ENCODE results near the gene P2RX6. TPM values are rescaled to one million over a fixed set of nuclear protein-coding genes. Genes with fewer than 3 reads are reported as not detected.

Gene P2RX6
- total RNA-seq, 1 donor from 2014 or later: 4.5 TPM

DNA sequence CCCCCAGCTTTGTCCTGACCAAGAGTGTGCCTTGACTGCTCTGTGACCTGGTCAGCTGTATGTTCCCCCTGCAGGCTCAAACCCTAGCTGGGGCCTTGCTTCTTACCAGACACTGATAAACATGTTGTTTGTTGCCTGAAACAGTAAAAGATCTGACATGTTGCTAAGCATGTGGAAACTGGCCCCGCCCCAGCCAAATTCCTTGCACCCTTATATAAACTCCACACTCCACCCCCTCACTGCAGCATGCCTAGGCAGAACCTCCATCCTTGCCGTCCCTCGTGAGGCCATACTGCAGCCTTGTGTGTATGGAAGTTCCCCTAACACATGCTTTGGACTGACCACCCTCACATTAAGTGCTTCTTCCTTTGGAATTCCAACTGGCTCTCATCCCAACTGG is 58.1 kb downstream of the P2RX6 start:
- TF ChIP-seq, protein P1, sequence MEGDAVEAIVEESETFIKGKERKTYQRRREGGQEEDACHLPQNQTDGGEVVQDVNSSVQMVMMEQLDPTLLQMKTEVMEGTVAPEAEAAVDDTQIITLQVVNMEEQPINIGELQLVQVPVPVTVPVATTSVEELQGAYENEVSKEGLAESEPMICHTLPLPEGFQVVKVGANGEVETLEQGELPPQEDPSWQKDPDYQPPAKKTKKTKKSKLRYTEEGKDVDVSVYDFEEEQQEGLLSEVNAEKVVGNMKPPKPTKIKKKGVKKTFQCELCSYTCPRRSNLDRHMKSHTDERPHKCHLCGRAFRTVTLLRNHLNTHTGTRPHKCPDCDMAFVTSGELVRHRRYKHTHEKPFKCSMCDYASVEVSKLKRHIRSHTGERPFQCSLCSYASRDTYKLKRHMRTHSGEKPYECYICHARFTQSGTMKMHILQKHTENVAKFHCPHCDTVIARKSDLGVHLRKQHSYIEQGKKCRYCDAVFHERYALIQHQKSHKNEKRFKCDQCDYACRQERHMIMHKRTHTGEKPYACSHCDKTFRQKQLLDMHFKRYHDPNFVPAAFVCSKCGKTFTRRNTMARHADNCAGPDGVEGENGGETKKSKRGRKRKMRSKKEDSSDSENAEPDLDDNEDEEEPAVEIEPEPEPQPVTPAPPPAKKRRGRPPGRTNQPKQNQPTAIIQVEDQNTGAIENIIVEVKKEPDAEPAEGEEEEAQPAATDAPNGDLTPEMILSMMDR (conservative IDR thresholded peaks at IDR 0.05): no peak

DNA sequence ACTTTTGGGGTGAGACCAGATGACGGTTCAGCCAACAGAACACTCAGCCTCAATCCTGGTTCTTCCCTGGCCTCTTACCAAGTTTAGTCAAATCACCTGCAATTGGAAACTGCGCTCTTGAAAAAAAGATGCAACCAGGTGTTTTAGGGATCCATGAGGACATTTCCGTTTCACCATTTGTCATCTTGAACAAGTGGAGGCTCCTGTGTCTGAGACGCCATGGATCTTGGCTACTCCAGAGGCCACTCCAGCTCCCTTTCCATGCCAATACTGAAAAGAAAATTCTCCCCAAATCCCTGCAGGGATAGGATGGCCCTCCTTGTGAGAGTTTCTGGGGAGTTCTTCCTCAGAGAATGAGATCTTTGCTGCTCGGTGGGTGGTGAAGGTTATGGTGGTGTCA is 58.5 kb downstream of the P2RX6 start:
- Mint-ChIP-seq H3K36me3 (ENCODE audit: low read depth) (no peaks in the 10 kb centered on the region), H3K4me3 (no peak overlapping the region), H3K9me3 (peaks cover 2% of the 10 kb centered on the region), H3K4me1 (no peaks in the 10 kb centered on the region), H3K27ac (ENCODE audit: unreplicated experiment) (no peak overlapping the region), H3K27me3 (ENCODE audit: low read depth) (no peaks in the 10 kb centered on the region)
- no peak for DNase-seq (ENCODE audit: low read depth, low spot score)
- TF ChIP-seq, protein P1 (conservative IDR thresholded peaks at IDR 0.05): no peak

More for the DNA sequence above, 58.1 kb downstream of the P2RX6 start:
- H3K36me3 Mint-ChIP-seq (ENCODE audit: low read depth): no peaks in the 10 kb centered on the region
- H3K27me3 Mint-ChIP-seq (ENCODE audit: low read depth): no peaks in the 10 kb centered on the region
- H3K27ac Mint-ChIP-seq (ENCODE audit: unreplicated experiment): no peak overlapping the region
- H3K4me1 Mint-ChIP-seq: no peaks in the 10 kb centered on the region
- no peak overlapping the region for H3K4me3 Mint-ChIP-seq
- H3K9me3 Mint-ChIP-seq: peaks cover 2% of the 10 kb centered on the region
- DNase-seq (ENCODE audit: low read depth, low spot score): no peak

DNA sequence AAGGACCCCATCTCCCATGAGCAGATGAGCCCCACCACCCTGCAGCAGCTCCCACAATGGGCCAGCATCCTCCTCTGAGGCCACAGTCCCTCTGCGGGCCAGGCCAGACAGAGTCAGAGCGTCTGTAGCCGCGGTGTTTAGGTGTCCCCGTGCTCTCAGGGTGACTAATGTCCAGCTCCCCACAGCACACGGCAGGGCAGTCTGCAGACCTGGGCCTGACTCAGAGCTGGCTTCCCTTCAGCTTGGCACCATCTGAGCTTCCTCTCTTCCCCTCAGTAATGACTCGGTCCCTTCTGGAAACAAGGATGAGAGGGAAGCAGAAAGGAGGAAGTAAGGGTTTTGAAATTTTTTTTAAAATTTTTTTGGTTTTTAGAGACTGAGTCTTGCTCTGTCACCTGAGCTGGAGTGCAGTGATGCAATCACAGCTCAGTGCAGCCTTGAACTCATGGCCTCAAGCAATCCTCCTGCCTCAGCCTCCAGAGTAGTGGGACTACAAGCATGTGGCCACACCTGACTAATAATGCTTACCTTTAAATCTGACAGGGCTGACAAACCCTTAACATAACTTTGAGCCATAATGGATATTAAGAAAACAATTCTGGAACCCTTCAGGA is 59.2 kb downstream of the P2RX6 start:
- peaks cover 2% of the 10 kb centered on the region for H3K9me3 Mint-ChIP-seq
- no peak for DNase-seq (ENCODE audit: low read depth, low spot score)
- no peak overlapping the region for H3K27ac Mint-ChIP-seq (ENCODE audit: unreplicated experiment)
- no peak overlapping the region for H3K4me3 Mint-ChIP-seq
- TF ChIP-seq, protein P1 (conservative IDR thresholded peaks at IDR 0.05): no peak
- H3K4me1 Mint-ChIP-seq: no peaks in the 10 kb centered on the region
- no peaks in the 10 kb centered on the region for H3K36me3 Mint-ChIP-seq (ENCODE audit: low read depth)
- H3K27me3 Mint-ChIP-seq (ENCODE audit: low read depth): no peaks in the 10 kb centered on the region

DNA sequence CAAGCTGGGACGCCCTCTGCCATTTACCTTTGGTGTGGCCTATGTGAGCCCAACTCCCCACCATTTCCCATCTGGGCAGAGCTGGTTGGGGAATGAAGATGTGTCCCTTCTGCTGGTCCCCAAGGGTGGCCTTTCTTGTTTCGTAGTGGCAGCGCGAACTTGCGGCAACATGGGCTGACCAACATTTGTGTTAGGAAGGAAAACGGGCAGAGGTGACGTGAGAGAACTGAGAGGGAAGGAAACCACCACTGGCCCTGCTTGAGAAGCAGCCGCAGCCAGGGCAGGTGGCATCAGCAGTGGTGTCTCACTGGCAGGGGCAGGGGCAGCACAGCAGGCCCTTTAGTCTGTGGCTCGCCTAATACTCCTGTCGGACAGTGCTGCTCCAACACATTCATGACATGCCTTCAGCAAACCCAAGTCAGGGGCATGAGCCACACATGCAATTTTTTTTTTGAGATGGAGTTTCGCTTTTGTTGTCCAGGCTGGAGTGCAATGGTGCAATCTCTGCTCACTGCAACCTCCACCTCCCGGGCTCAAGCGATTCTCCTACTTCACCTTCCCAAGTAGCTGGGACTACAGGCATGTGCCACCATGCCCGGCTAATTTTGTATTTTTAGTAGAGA is 60.7 kb downstream of the P2RX6 start:
- H3K36me3 Mint-ChIP-seq (ENCODE audit: low read depth): no peaks in the 10 kb centered on the region
- H3K4me1 Mint-ChIP-seq: no peaks in the 10 kb centered on the region
- no peak for DNase-seq (ENCODE audit: low read depth, low spot score)
- TF ChIP-seq, protein P1 (conservative IDR thresholded peaks at IDR 0.05): no peak
- no peak overlapping the region for H3K4me3 Mint-ChIP-seq
- H3K27me3 Mint-ChIP-seq (ENCODE audit: low read depth): no peaks in the 10 kb centered on the region
- H3K9me3 Mint-ChIP-seq: peaks cover 2% of the 10 kb centered on the region
- H3K27ac Mint-ChIP-seq (ENCODE audit: unreplicated experiment): no peak overlapping the region

DNA sequence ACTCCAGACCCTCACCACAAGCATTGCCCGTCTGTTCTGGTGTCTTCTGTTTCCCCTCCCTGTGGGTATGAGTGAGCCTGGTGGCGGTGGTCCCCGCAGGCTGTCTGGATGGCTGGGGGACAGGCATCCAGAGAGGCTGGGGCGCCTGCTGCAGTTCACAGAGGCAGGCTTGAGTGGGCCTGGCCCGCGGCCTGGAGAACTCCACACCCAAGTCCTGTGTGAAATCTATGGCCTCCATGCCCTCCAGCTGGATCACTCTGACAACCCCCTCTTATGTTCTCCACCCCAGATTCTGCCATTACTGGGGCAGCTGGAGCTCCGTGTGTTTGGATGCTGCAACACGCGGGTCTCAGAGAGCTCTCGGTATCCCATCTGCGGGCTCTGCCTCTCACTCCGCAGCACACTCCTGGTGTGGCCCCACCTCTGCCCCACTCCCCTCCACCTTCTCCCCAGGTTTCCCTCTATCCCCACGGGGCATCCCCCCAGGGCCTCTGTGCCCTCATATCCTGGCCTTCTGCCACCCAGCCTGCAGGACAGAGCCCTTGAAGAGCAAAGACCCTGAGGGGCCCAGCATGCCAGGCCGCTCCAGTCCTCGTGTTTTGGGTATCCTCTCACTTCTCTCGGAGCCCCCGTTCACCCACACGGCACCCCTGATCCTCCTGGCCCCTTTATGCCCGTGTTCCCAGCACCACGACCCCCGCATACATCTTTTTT is 62.1 kb downstream of the P2RX6 start:
- DNase-seq (ENCODE audit: low read depth, low spot score): no peak
- Mint-ChIP-seq H3K4me1 (no peaks in the 10 kb centered on the region), H3K9me3 (peaks cover 2% of the 10 kb centered on the region), H3K27ac (ENCODE audit: unreplicated experiment) (no peak overlapping the region), H3K36me3 (ENCODE audit: low read depth) (no peaks in the 10 kb centered on the region), H3K4me3 (no peak overlapping the region), H3K27me3 (ENCODE audit: low read depth) (no peaks in the 10 kb centered on the region)
- TF ChIP-seq, protein P1 (conservative IDR thresholded peaks at IDR 0.05): no peak

Small RNAs within 50 kb of the gene (microRNA-seq; reads per million reads assigned to microRNA genes)
- not detected for gene MIR649

Other genes with a start within 250 kb of the P2RX6 start
- not detected in 2 replicates for gene SERPIND1, start 241.1 kb upstream of the P2RX6 start, total RNA-seq
- gene PI4KA, start 156.4 kb upstream of the P2RX6 start, total RNA-seq: 82.0 and 85.8 TPM in 2 replicates
- 20.0 and 20.2 TPM in 2 replicates for gene SNAP29, start 156.2 kb upstream of the P2RX6 start, total RNA-seq
- 102 and 107 TPM in 2 replicates for gene CRKL, start 97.8 kb upstream of the P2RX6 start, total RNA-seq
- gene AIFM3, start 47.9 kb upstream of the P2RX6 start, total RNA-seq: 0.79 and 0.84 TPM in 2 replicates
- 88.7 and 94.5 TPM in 2 replicates for gene LZTR1, start 32.9 kb upstream of the P2RX6 start, total RNA-seq
- 35.4 and 37.0 TPM in 2 replicates for gene THAP7, start 13.0 kb upstream of the P2RX6 start, total RNA-seq
- gene SLC7A4, start 17.4 kb downstream of the P2RX6 start, total RNA-seq: 0.26 and 0.43 TPM in 2 replicates
- gene LRRC74B, start 30.8 kb downstream of the P2RX6 start, total RNA-seq: not detected in 2 replicates

All from neural crest cell (in vitro differentiated cells).